ENCODE data around the gene LDB2.

The LDB2 gene

DNA sequence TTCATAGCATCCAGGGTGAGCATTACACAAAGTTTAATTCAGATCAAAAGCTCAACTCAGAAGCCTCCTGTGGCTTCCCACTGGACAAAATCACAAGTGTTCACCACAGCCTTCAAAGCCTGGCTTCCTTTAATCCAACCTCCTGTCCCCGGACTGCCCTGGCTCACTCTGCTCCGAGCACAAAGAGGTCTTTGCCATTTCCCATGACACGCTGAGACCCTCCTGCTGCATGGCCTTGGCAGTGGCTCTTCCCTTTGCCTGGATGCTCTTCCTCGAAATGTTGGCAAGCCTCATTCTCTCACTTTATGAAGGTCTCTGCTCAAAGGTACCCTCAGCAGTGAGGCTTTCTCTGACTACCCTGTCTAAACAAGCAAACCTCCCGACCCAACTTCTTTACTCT is 41.0 kb downstream of the LDB2 start:
- TF ChIP-seq, protein P1, sequence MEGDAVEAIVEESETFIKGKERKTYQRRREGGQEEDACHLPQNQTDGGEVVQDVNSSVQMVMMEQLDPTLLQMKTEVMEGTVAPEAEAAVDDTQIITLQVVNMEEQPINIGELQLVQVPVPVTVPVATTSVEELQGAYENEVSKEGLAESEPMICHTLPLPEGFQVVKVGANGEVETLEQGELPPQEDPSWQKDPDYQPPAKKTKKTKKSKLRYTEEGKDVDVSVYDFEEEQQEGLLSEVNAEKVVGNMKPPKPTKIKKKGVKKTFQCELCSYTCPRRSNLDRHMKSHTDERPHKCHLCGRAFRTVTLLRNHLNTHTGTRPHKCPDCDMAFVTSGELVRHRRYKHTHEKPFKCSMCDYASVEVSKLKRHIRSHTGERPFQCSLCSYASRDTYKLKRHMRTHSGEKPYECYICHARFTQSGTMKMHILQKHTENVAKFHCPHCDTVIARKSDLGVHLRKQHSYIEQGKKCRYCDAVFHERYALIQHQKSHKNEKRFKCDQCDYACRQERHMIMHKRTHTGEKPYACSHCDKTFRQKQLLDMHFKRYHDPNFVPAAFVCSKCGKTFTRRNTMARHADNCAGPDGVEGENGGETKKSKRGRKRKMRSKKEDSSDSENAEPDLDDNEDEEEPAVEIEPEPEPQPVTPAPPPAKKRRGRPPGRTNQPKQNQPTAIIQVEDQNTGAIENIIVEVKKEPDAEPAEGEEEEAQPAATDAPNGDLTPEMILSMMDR (IDR thresholded peaks at IDR 0.05; ENCODE audit: extremely low read depth, missing control alignments): no peak
- DNase-seq (ENCODE audit: low spot score): no peak

DNA sequence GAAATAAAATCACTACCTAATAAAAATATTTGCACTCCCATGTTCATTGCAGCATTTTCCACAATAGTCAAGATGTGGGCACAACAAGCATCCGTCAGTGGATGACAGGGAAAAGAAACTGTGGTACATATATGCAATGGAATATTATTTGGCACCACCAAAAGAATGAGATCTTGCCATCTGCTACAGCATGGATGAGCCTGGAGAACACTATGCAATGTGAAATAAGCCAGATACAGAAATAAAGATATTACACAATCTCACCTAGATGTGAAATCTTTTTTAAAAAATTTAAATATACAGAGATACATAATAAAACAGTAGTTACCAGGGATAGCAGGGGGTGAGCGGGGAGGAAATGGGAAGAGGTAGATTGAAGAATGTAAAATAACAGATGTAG is 44.8 kb downstream of the LDB2 start:
- TF ChIP-seq, protein P1 (IDR thresholded peaks at IDR 0.05; ENCODE audit: extremely low read depth, missing control alignments): no peak
- no peak for DNase-seq (ENCODE audit: low spot score)

DNA sequence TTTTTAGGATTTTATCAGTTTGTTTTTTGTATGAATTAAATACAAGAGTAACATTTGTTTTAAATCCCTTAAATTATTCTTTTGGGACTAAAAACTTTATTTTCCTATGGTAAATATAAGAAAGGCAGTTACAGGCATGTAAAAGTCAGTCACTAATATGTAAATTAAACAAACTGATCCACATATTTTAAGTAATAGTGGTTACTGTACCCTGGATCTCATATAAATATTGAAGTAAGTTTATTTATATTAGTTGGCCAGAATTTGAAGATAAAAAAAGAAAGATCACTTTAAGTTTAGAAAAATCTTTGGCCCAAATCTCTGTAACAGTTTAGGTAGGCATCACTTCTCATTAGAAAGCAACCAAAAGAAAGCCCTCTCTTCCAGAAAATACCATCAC is 45.8 kb downstream of the LDB2 start:
- no peak for DNase-seq (ENCODE audit: low spot score)

DNA sequence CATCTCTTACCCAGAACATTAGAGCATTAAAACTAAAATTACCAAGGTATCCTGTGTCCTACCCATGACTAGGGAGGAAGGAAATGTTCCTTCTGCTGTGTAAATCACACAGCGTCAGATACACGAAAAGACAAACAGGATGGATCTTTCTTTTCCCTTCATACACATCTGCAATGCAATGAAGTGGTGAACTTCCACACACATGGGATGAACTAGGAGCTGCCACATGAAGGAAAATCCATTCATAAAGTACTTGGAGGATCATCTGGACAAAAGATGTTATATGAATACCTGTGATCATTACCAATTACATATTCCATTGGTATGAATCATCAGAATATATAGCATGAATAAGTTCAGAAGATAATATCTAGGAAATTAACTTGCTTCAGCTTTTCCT is 46.2 kb downstream of the LDB2 start:
- TF ChIP-seq, protein P1 (IDR thresholded peaks at IDR 0.05; ENCODE audit: extremely low read depth, missing control alignments): no peak
- no peak for DNase-seq (ENCODE audit: low spot score)

More for the DNA sequence above, 45.8 kb downstream of the LDB2 start:
- TF ChIP-seq, protein P1 (IDR thresholded peaks at IDR 0.05; ENCODE audit: extremely low read depth, missing control alignments): no peak

GRCh38 chr4:16846540-16847117 is 51.8 kb downstream of the LDB2 start:
- DNase-seq (ENCODE audit: low spot score): no peak
- TF ChIP-seq, protein P1 (IDR thresholded peaks at IDR 0.05; ENCODE audit: extremely low read depth, missing control alignments): no peak

DNA sequence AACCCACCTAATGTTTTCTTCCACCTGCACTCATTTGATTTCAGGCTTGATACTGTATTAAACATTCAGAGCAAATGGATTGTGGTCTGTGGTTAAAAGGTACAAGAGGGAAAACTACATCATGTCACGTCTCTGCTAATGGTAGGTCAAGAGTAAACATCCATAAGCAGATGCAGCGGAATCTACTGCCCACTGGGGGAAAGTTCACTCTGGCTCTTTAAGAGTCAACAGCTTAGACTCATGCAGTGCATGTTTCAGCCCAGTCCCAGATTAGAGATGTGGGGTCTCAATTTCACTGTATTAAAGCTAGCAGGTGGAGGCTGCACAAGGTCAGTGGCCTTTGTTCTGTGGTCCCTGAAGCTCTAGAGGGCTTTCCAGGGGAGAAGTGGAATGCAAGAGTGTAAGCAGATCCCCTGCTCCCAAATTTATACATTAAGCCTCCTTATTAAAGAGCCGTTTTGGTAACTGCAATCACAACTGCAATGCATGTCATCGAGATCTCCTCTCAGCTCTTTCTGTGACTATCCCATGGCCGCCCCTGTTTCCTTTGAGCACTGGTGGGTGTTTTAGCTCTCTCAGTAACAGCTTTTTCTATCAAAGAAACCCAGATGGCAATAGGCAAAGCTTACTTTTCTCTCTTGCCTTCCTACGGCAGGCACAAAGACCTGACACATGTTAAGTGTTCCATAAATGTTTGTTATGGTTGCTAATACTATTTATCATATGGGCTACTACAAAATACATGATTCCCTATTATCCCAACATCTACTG is 53.4 kb downstream of the LDB2 start:
- TF ChIP-seq, protein P1 (IDR thresholded peaks at IDR 0.05; ENCODE audit: extremely low read depth, missing control alignments): no peak
- no peak for DNase-seq (ENCODE audit: low spot score)

GRCh38 chr4:16843831-16844508 is 54.5 kb downstream of the LDB2 start:
- no peak for DNase-seq (ENCODE audit: low spot score)
- TF ChIP-seq, protein P1 (IDR thresholded peaks at IDR 0.05; ENCODE audit: extremely low read depth, missing control alignments): no peak

All from GM20000 (cell line).